Colon (tissue), 2 donors: ENCODE results near the gene SLC1A2.

Experiments used
- FAIRE-seq: peaks from 2 replicates; lab custom pipeline; 2012; peaks lifted over from hg19 to GRCh38; lab: Jason Lieb, UNC
- donor health status: control.
- donor health status: control.

SLC1A2 gene

GRCh38 chr11:35270342-35270741 lies 149.0 kb downstream of the SLC1A2 start:
- no peak for FAIRE-seq

- no peak for FAIRE-seq
Observed at GRCh38 chr11:35267504-35267903, 151.9 kb downstream of the SLC1A2 start.

- FAIRE-seq = no peak
Observed at GRCh38 chr11:35265755-35266454, 153.5 kb downstream of the SLC1A2 start.

GRCh38 chr11:35262735-35263134 lies 156.6 kb downstream of the SLC1A2 start:
- FAIRE-seq = no peak

GRCh38 chr11:35262056-35262455 lies 157.3 kb downstream of the SLC1A2 start:
- FAIRE-seq = no peak

GRCh38 chr11:35261197-35261596 lies 158.2 kb downstream of the SLC1A2 start:
- FAIRE-seq = no peak

GRCh38 chr11:35260342-35260985 lies 158.9 kb downstream of the SLC1A2 start:
- no peak for FAIRE-seq

GRCh38 chr11:35259529-35259928 lies 159.8 kb downstream of the SLC1A2 start:
- no peak for FAIRE-seq

- no peak for FAIRE-seq
Observed at GRCh38 chr11:35257281-35257680, 162.1 kb downstream of the SLC1A2 start.

- no peak for FAIRE-seq
Observed at GRCh38 chr11:35256296-35256695, 163.1 kb downstream of the SLC1A2 start.

- no peak for FAIRE-seq
Observed at GRCh38 chr11:35255514-35255913, 163.8 kb downstream of the SLC1A2 start.

- FAIRE-seq = no peak
Observed at GRCh38 chr11:35253237-35253636, 166.1 kb downstream of the SLC1A2 start.

- no peak for FAIRE-seq
Observed at GRCh38 chr11:35250621-35251020, 168.7 kb downstream of the SLC1A2 start.

GRCh38 chr11:35250192-35250591 lies 169.2 kb downstream of the SLC1A2 start:
- no peak for FAIRE-seq

GRCh38 chr11:35248558-35249323 lies 170.6 kb downstream of the SLC1A2 start:
- no peak for FAIRE-seq

- FAIRE-seq = no peak
Observed at GRCh38 chr11:35247863-35248262, 171.5 kb downstream of the SLC1A2 start.

- no peak for FAIRE-seq
Observed at GRCh38 chr11:35247428-35247827, 171.9 kb downstream of the SLC1A2 start.

- FAIRE-seq = no peak
Observed at GRCh38 chr11:35246745-35247144, 172.6 kb downstream of the SLC1A2 start.

- no peak for FAIRE-seq
Observed at GRCh38 chr11:35245786-35246185, 173.6 kb downstream of the SLC1A2 start.

- FAIRE-seq = no peak
Observed at GRCh38 chr11:35245056-35245455, 174.3 kb downstream of the SLC1A2 start.

- FAIRE-seq = no peak
Observed at GRCh38 chr11:35243774-35244173, 175.6 kb downstream of the SLC1A2 start.

- no peak for FAIRE-seq
Observed at GRCh38 chr11:35242412-35243242, 176.7 kb downstream of the SLC1A2 start.
